DOHH2 (cell line): ENCODE data around the gene PTEN.

ENCODE experiments used
- CTCF ChIP-seq: fragments of 200-600 bp; sonication (generic); IDR thresholded peaks from one replicate; pipeline ENCODE4 v1.5.1; 2014; ENCODE audit warnings: antibody characterized with exemption, mild to moderate bottlenecking, low read depth, low read length; ENCODE audit not compliant: poor library complexity, severe bottlenecking
- EZH2phosphoT487 ChIP-seq: fragments of 200-600 bp; sonication (generic); IDR thresholded peaks from 2 replicates; pipeline ENCODE4 v1.6.1; 2017; ENCODE audit warnings: borderline replicate concordance, mild to moderate bottlenecking, antibody characterized with exemption, low read length, moderate library complexity, mixed read lengths

DNA sequence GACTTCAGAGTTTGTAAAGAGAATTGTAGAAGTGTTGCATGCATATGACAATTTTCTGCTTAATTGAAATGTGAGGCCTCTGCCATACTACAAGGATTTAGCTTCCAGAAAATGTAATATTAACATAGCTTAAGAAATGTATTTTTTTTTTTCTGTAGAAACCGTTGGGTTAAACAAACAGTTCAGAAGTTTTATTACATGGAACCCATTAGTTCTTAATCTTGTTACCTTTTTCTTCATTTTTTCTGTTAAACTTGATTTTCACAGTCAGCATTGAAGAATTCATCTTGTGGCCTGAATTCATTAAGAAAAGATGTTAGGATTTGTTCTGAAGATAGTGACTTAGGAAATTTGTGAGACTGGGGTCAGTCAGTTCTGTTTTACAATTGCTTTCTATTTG is 4.9 kb downstream of the PTEN start:
- TF ChIP-seq CTCF (no peak), EZH2phosphoT487 (no peak)
